PC-9 (cell line): ENCODE results near the gene XKR8.

ENCODE experiments used
- EZH2 ChIP-seq: fragments of 200-600 bp; sonication (generic); IDR thresholded peaks from 2 replicates; pipeline ENCODE4 v1.8.0; 2017; ENCODE audit warnings: antibody characterized with exemption, low read depth
- TF ChIP-seq, protein P1 (sequence below): fragments of 200-600 bp; sonication (generic); conservative IDR thresholded peaks from 2 replicates; pipeline ENCODE4 v1.6.1; 2017; ENCODE audit warnings: mixed run types, antibody characterized with exemption, mild to moderate bottlenecking, moderate library complexity

DNA sequence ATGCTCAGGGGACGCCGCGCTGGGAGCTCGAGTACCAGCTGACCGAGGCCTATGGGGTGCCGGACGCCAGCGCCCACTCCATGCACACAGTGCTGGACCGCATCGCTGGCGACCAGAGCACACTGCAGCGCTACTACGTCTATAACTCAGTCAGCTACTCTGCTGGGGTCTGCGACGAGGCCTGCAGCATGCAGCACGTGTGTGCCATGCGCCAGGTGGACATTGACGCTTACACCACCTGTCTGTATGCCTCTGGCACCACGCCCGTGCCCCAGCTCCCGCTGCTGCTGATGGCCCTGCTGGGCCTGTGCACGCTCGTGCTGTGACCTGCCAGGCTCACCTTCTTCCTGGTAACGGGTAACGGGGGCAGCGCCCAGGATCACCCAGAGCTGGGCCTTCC, 1.3 kb upstream of the XKR8 start:
- TF ChIP-seq, protein P1, sequence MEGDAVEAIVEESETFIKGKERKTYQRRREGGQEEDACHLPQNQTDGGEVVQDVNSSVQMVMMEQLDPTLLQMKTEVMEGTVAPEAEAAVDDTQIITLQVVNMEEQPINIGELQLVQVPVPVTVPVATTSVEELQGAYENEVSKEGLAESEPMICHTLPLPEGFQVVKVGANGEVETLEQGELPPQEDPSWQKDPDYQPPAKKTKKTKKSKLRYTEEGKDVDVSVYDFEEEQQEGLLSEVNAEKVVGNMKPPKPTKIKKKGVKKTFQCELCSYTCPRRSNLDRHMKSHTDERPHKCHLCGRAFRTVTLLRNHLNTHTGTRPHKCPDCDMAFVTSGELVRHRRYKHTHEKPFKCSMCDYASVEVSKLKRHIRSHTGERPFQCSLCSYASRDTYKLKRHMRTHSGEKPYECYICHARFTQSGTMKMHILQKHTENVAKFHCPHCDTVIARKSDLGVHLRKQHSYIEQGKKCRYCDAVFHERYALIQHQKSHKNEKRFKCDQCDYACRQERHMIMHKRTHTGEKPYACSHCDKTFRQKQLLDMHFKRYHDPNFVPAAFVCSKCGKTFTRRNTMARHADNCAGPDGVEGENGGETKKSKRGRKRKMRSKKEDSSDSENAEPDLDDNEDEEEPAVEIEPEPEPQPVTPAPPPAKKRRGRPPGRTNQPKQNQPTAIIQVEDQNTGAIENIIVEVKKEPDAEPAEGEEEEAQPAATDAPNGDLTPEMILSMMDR = no peak
- TF ChIP-seq EZH2 = no peak
